ENCODE results near the gene EIF2B5. TPM values are rescaled to one million over a fixed set of nuclear protein-coding genes. Genes with fewer than 3 reads are reported as not detected.

The EIF2B5 gene
- total and polyA plus RNA-seq, 9 of the 15 experiments (the other 6 are each of a cell fraction or from before 2014, with no cell fraction given), result 19.1 to 92.4 (median 74.0) TPM

DNA sequence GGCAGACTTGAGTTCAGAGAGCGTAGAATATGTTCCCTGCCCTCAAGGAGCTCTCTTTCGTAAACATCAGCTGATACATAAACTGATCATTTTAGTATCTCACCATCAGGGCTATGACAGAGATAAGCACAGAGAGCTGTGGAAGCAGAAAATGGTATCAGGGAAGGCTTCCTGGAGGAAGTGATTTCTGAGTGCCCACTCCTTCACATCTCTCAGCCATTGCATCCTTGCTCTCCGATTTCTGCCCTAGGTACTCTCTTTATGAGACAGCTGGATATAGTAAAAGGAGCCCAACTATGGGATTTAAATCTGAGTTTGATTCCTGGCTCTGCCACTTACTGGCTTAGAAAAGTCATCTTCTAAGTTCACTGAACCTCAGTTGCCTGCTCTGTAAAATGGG is 30.4 kb downstream of the EIF2B5 start:
- Histone ChIP-seq H3K4me1 (replicated peaks in 1 of 2; ENCODE audit: control insufficient read depth in 2 of 2, insufficient read depth in 2 of 2, low read length in 2 of 2) (peaks cover 3 to 11% of the 10 kb centered on the region in 2 experiments; a peak in 4 of 5 replicates), H3K4me2 (ENCODE audit: insufficient read depth, low read length) (no peak overlapping the region), H2AFZ (ENCODE audit: low read depth, low read length) (no peak overlapping the region), H3K9me1 (ENCODE audit: control insufficient read depth, insufficient read depth, low read length) (no peaks in the 10 kb centered on the region), H3K9ac (ENCODE audit: insufficient read depth in 1 of 2, low read depth in 2 of 2, low read length in 2 of 2) (no peak overlapping the region), H3K79me2 (ENCODE audit: control insufficient read depth, insufficient read depth, low read length) (peaks cover 13% of the 10 kb centered on the region), H3K36me3 (ENCODE audit: control insufficient read depth, insufficient read depth, low read length) (peaks cover 88% of the 10 kb centered on the region; the same call in 2 of the 3 replicates), H3K27ac (ENCODE audit: extremely low read depth, low read depth, low read length) (no peak overlapping the region), H3K9me3 (replicated peaks; ENCODE audit: control insufficient read depth, insufficient read depth, low read depth, low read length) (no peaks in the 10 kb centered on the region), H4K20me1 (replicated peaks; ENCODE audit: control insufficient read depth, insufficient read depth, low read length) (no peaks in the 10 kb centered on the region), H3K27me3 (ENCODE audit: control insufficient read depth in 2 of 2, insufficient read depth in 2 of 2, low read length in 2 of 2) (no peaks in the 10 kb centered on the region), H3K4me3 (no peak overlapping the region)
- DNase-seq (ENCODE audit: extremely low read depth in 1 of 4, low spot score in 3 of 4), result no peak
- BruUV-seq (replicated peaks), result no TSS peak
- no peak for TF ChIP-seq CBX8 (IDR thresholded peaks at IDR 0.05; ENCODE audit: borderline replicate concordance, extremely low read depth, low read depth, low read length, poor library complexity, severe bottlenecking)
- TF ChIP-seq ZFP36 (IDR thresholded peaks at IDR 0.05; ENCODE audit: low read depth, low read length, partially characterized antibody), result peak; percentile 94
- peak; percentile 82 for TF ChIP-seq RBM25 (IDR thresholded peaks at IDR 0.05; ENCODE audit: low read depth, low read length, severe bottlenecking)
- TF ChIP-seq SMARCA5 (IDR thresholded peaks at IDR 0.05), result peak; percentile 44; the same call in 1 of the 2 replicates
- no peak for FAIRE-seq
- ChIA-PET POLR2A (interaction anchor here (0.7 kb wide), 1 partner anchor 46 kb away, joined by 3 read pairs; no protein-coding TSS in a partner anchor), CTCF (ENCODE audit: low intra/inter-chr PET ratio) (no interaction called here)
- no peak for ATAC-seq
- WGBS (ENCODE audit: insufficient coverage, low coverage, missing lambda C conversion rate), result 100% methylated on average over 3 of the region's 3 CpGs
- intact Hi-C loops (cut with micrococcal nuclease), result no loop called here
- in situ Hi-C loops (cut with MboI), result no loop called here

DNA sequence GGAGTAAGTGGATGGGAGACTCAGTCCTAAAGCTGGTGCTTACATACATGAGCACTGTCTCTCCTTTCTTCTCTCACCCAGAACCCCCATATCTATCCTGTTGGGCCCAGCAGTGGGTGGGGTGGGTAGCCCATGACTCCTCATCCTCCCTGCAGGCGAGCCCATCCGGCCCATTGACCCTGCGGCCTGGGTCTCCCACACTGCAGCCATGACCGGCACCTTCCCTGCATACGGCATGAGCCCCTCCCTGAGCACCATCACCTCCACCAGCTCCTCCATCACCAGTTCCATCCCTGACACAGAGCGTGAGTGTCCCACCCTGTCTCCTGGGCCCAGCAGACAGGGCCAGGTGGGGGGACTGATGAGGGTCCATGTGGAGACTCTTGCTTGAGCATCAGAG is 31.5 kb downstream of the EIF2B5 start:
- Histone ChIP-seq H4K20me1 (replicated peaks; ENCODE audit: control insufficient read depth, insufficient read depth, low read length) (no peaks in the 10 kb centered on the region), H3K27me3 (ENCODE audit: control insufficient read depth in 2 of 2, insufficient read depth in 2 of 2, low read length in 2 of 2) (no peaks in the 10 kb centered on the region), H3K27ac (ENCODE audit: extremely low read depth, low read depth, low read length) (no peak overlapping the region), H3K4me3 (no peak overlapping the region), H3K4me1 (replicated peaks in 1 of 2; ENCODE audit: control insufficient read depth in 2 of 2, insufficient read depth in 2 of 2, low read length in 2 of 2) (peaks cover 7 to 17% of the 10 kb centered on the region in 2 experiments; a peak in 4 of 5 replicates), H3K9ac (ENCODE audit: insufficient read depth in 1 of 2, low read depth in 2 of 2, low read length in 2 of 2) (peak overlapping the region in 1 of 2 experiments; percentile 66; a peak in 2 of 4 replicates), H3K9me3 (replicated peaks; ENCODE audit: control insufficient read depth, insufficient read depth, low read depth, low read length) (no peaks in the 10 kb centered on the region), H3K4me2 (ENCODE audit: insufficient read depth, low read length) (no peak overlapping the region), H3K79me2 (ENCODE audit: control insufficient read depth, insufficient read depth, low read length) (peaks cover 6% of the 10 kb centered on the region; the same call in 2 of the 3 replicates), H2AFZ (ENCODE audit: low read depth, low read length) (no peak overlapping the region), H3K36me3 (ENCODE audit: control insufficient read depth, insufficient read depth, low read length) (peaks cover 94% of the 10 kb centered on the region; the same call in 2 of the 3 replicates), H3K9me1 (ENCODE audit: control insufficient read depth, insufficient read depth, low read length) (no peaks in the 10 kb centered on the region)
- DNase-seq (ENCODE audit: extremely low read depth in 1 of 4, low spot score in 3 of 4) (no peak), ATAC-seq (no peak), FAIRE-seq (no peak)
- no TSS peak for BruUV-seq (replicated peaks)
- ChIA-PET CTCF (ENCODE audit: low intra/inter-chr PET ratio) (no interaction called here), POLR2A (no interaction called here)
- in situ Hi-C loops (cut with MboI) (no loop called here), intact Hi-C loops (cut with micrococcal nuclease) (no loop called here)
- 93% methylated on average over 4 of the region's 6 CpGs for WGBS (ENCODE audit: insufficient coverage, low coverage, missing lambda C conversion rate)
- TF ChIP-seq, protein P1, sequence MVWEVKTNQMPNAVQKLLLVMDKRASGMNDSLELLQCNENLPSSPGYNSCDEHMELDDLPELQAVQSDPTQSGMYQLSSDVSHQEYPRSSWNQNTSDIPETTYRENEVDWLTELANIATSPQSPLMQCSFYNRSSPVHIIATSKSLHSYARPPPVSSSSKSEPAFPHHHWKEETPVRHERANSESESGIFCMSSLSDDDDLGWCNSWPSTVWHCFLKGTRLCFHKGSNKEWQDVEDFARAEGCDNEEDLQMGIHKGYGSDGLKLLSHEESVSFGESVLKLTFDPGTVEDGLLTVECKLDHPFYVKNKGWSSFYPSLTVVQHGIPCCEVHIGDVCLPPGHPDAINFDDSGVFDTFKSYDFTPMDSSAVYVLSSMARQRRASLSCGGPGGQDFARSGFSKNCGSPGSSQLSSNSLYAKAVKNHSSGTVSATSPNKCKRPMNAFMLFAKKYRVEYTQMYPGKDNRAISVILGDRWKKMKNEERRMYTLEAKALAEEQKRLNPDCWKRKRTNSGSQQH (CRISPR knock-in tag; IDR thresholded peaks at IDR 0.05), result no peak
- TF ChIP-seq RBFOX2 (IDR thresholded peaks at IDR 0.05; ENCODE audit: low read depth, low read length) (0 out of 2 replicates have a peak, but pooled peaks have one; percentile 21), POLR2G (IDR thresholded peaks at IDR 0.05; ENCODE audit: low read depth, low read length) (0 out of 2 replicates have a peak, but pooled peaks have one; percentile 16), L3MBTL2 (IDR thresholded peaks at IDR 0.05) (no peak)
